Keratinocyte (primary cell): ENCODE results near the gene NME5. TPM values are rescaled to one million over a fixed set of nuclear protein-coding genes. Genes with fewer than 3 reads are reported as not detected.

Experiments
- DNase-seq: peaks from one replicate; pipeline ENCODE4 v3.0.0-alpha.2; 2011; ENCODE audit warnings: low read depth, missing footprints, low spot score
- FAIRE-seq: peaks from 2 replicates; lab custom pipeline; 2011; peaks lifted over from hg19 to GRCh38; lab: Jason Lieb, UNC
- H2AFZ ChIP-seq: 2 replicates; pipeline ENCODE4 v1.6.0; 2012; ENCODE audit warnings: low read length, control low read depth, inconsistent platforms; ENCODE audit not compliant: control insufficient read depth
- H3K27ac ChIP-seq: 2 replicates; pipeline ENCODE4 v1.5.1; 2011; ENCODE audit warnings: low read length; ENCODE audit not compliant: control insufficient read depth, insufficient read depth
- H3K27me3 ChIP-seq: 3 replicates; pipeline ENCODE4 v1.6.0; 2011; ENCODE audit warnings: low read length; ENCODE audit not compliant: control insufficient read depth, insufficient read depth; ENCODE audit errors: extremely low read depth
- H3K36me3 ChIP-seq, 2 experiments: 2 replicates in 1 of 2; 3 replicates in 1 of 2; pipeline ENCODE4 v1.5.1; 2011; ENCODE audit warnings: low read length in 2 of 2, mild to moderate bottlenecking in 1 of 2; ENCODE audit not compliant: control insufficient read depth in 2 of 2, insufficient read depth in 2 of 2; ENCODE audit errors: extremely low read depth in 1 of 2
- H3K4me1 ChIP-seq: 3 replicates; pipeline ENCODE4 v1.5.1; 2011; ENCODE audit warnings: low read length; ENCODE audit not compliant: control insufficient read depth, insufficient read depth; ENCODE audit errors: extremely low read depth
- H3K4me2 ChIP-seq: 3 replicates; pipeline ENCODE4 v1.6.0; 2011; ENCODE audit warnings: low read depth, low read length; ENCODE audit not compliant: control insufficient read depth, insufficient read depth; ENCODE audit errors: extremely low read depth
- H3K4me3 ChIP-seq, 3 experiments: fragments of 200-600 bp in 1 of 3; sonication (generic) in 1 of 3; 2 replicates in 2 of 3; 3 replicates in 1 of 3; pipeline ENCODE4 v1.5.1; 2011 to 2016; ENCODE audit warnings: low read length in 3 of 3, mild to moderate bottlenecking in 3 of 3, control low read depth in 2 of 3, inconsistent platforms in 1 of 3, low read depth in 1 of 3, mixed read lengths in 1 of 3, mixed run types in 1 of 3, moderate library complexity in 1 of 3; ENCODE audit not compliant: control insufficient read depth in 2 of 3, insufficient read depth in 2 of 3; ENCODE audit errors: extremely low read depth in 1 of 3
- H3K79me2 ChIP-seq: 2 replicates; pipeline ENCODE4 v1.6.0; 2012; ENCODE audit warnings: low read length; ENCODE audit not compliant: control insufficient read depth, insufficient read depth
- H3K9ac ChIP-seq: 3 replicates; pipeline ENCODE4 v1.6.0; 2011; ENCODE audit warnings: low read length; ENCODE audit not compliant: control insufficient read depth, insufficient read depth; ENCODE audit errors: extremely low read depth
- H3K9me1 ChIP-seq: 3 replicates; pipeline ENCODE4 v1.6.0; 2011; ENCODE audit warnings: low read length; ENCODE audit not compliant: control insufficient read depth, insufficient read depth; ENCODE audit errors: extremely low read depth
- H3K9me3 ChIP-seq: 2 replicates; pipeline ENCODE4 v1.5.1; 2012; ENCODE audit warnings: low read depth, low read length; ENCODE audit not compliant: control insufficient read depth
- H4K20me1 ChIP-seq: 3 replicates; pipeline ENCODE4 v1.6.0; 2011; ENCODE audit warnings: low read length; ENCODE audit not compliant: control insufficient read depth, insufficient read depth; ENCODE audit errors: extremely low read depth
- CTCF ChIP-seq, 3 experiments: IDR thresholded peaks in 1 of 3; conservative IDR thresholded peaks in 1 of 3; optimal IDR thresholded peaks in 1 of 3; 2 replicates in 2 of 3; 3 replicates in 1 of 3; pipeline versions ENCODE3 to v1.5.1; 2011; ENCODE audit warnings: low read length in 3 of 3, mild to moderate bottlenecking in 3 of 3, moderate library complexity in 2 of 3, control low read depth in 1 of 3, inconsistent platforms in 1 of 3; ENCODE audit not compliant: insufficient read depth in 2 of 3; ENCODE audit errors: extremely low read depth in 1 of 3
- EZH2 ChIP-seq: IDR thresholded peaks from one replicate; pipeline ENCODE4 v1.6.1; 2012; ENCODE audit warnings: inconsistent platforms, mild to moderate bottlenecking, low read length, moderate library complexity
- dilution Hi-C: fragments of 300-500 bp; cut with MboI; formaldehyde crosslinking; loops from one replicate; pipeline ENCODE4 v1.7.0; 2020; ENCODE audit warnings: low sequenced_read_pairs; ENCODE audit not compliant: extremely low pct_ligation_motif_present
- polyA plus RNA-seq, 5 experiments: library from polyadenylated mRNA; depleted of rRNA in 3 of 5; stranded (reverse) in 3 of 5; stranded (forward) in 1 of 5; unstranded in 1 of 5; fragments of >200 nt; gene quantifications; 1 replicate in 1 of 5; 2 replicates in 3 of 5; 3 replicates in 1 of 5; pipeline versions ENCODE4 v1.2.1 to v1.2.3, GENCODE V29; 2011 to 2012; ENCODE audit warnings: missing spikeins in 2 of 5, low read depth in 1 of 5, low replicate concordance in 1 of 5

The NME5 gene
- polyA plus RNA-seq, 1 donor (not counting 4 experiments of a cell fraction or from before 2014, with no cell fraction given) = 0.13 TPM

DNA sequence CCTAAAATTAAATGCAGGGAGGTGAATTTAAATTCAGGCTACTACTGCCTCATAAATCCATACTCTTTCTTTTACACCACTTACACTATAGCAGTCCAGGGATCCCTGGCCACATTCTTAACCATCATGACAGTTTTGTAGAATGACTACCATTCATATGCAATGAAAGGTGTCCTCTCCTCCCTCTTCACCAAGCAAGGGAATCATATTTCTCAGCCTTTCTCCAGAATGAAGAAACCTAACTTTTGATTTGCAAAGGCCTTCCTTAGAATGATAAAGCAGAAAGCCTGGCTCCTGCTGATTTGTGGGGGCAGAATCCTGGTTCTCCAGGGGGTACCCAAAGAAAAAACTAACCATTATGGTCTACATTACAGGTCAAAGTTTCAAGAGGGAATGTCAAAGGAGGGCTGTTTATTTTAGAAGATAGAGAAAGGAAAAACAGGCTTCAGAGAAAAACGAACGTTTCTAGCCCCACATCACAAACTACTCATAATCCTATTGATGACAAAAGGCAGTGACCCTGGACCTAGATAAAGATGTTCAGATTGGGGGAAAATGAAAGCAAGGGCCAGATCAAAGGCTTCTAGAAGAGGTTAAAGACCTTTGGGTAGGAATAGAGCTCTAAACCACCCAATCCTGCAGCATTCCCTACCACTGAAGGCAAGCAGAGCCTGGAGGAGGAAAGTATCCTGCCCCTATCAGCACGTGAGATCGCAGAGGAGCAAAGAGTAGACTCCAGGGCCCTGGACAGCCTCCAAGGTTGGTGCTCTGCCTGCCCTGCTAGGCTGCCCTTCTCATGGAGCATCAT is 43.9 kb downstream of the NME5 start:
- no peak overlapping the region for H3K9ac ChIP-seq
- H3K27ac ChIP-seq = no peak overlapping the region
- FAIRE-seq = no peak
- dilution Hi-C loops = no loop called here
- no peak overlapping the region for H2AFZ ChIP-seq
- no peak overlapping the region for H3K4me3 ChIP-seq
- DNase-seq = no peak
- no peaks in the 10 kb centered on the region for H3K79me2 ChIP-seq
- peaks cover 11% of the 10 kb centered on the region for H3K4me1 ChIP-seq
- H4K20me1 ChIP-seq = no peaks in the 10 kb centered on the region
- no peak for TF ChIP-seq CTCF (optimal IDR thresholded peaks at IDR 0.05 in 1 of 3, IDR thresholded peaks at IDR 0.05 in 1 of 3, conservative IDR thresholded peaks at IDR 0.05 in 1 of 3; ENCODE audit: extremely low read depth in 1 of 3, insufficient read depth in 2 of 3, low read length in 3 of 3)
- TF ChIP-seq EZH2 = no peak
- H3K36me3 ChIP-seq = no peaks in the 10 kb centered on the region
- H3K9me1 ChIP-seq = no peaks in the 10 kb centered on the region
- no peak overlapping the region for H3K4me2 ChIP-seq
- H3K9me3 ChIP-seq = no peaks in the 10 kb centered on the region
- no peaks in the 10 kb centered on the region for H3K27me3 ChIP-seq

DNA sequence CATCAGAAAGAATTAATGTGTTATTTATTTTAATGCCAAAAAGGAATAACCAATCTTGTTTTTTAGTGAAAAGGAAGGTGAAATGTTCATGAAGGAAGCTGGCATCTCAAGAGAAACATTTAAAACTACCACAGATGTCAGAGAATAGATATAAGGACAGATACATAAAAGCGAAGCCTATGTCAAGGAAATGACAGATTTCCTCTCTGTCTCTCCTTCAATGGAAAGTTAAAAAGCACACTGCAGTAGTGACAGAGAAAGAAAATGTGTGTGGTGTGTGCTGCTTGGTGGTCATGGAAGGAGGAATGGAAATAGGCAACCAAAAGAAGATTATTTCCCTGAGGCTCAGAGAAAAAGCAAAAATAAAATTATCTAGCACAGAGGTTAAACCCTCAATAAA is 46.2 kb downstream of the NME5 start:
- TF ChIP-seq EZH2 (no peak), CTCF (optimal IDR thresholded peaks at IDR 0.05 in 1 of 3, IDR thresholded peaks at IDR 0.05 in 1 of 3, conservative IDR thresholded peaks at IDR 0.05 in 1 of 3; ENCODE audit: extremely low read depth in 1 of 3, insufficient read depth in 2 of 3, low read length in 3 of 3) (no peak)
- dilution Hi-C loops = no loop called here
- H3K9ac ChIP-seq = no peak overlapping the region
- H3K4me1 ChIP-seq = peaks cover 11% of the 10 kb centered on the region
- H3K36me3 ChIP-seq = no peaks in the 10 kb centered on the region
- no peak overlapping the region for H3K4me2 ChIP-seq
- no peak overlapping the region for H3K4me3 ChIP-seq
- H3K27ac ChIP-seq = no peak overlapping the region
- H3K27me3 ChIP-seq = no peaks in the 10 kb centered on the region
- H3K9me1 ChIP-seq = no peaks in the 10 kb centered on the region
- H2AFZ ChIP-seq = no peak overlapping the region
- H3K79me2 ChIP-seq = no peaks in the 10 kb centered on the region
- FAIRE-seq (no peak), DNase-seq (no peak)
- H4K20me1 ChIP-seq = no peaks in the 10 kb centered on the region
- H3K9me3 ChIP-seq = no peaks in the 10 kb centered on the region
